SK-N-SH (cell line): ENCODE measurements around the gene SMYD3. TPM values are rescaled to one million over a fixed set of nuclear protein-coding genes. Genes with fewer than 3 reads are reported as not detected.

ENCODE experiments used
- CTCF ChIA-PET: fragments of 300-600, 350-600 bp; formaldehyde crosslinking; extraction: SDS; loops from one replicate; lab custom pipeline; 2021; lab: Yijun Ruan, JAX
- POLR2A ChIA-PET: fragments of 350-600 bp; sonication (Branson Sonifier 250); formaldehyde crosslinking; extraction: SDS; loops from one replicate; lab custom pipeline; 2020; ENCODE audit warnings: antibody characterized with exemption, inconsistent platforms; lab: Yijun Ruan, JAX
- DNase-seq: peaks from one replicate; pipeline ENCODE4 v3.0.0; 2012
- H2AFZ ChIP-seq: fragments of 200-600 bp; sonication (generic); 2 replicates; pipeline ENCODE4 v1.8.1; 2016; ENCODE audit warnings: antibody characterized with exemption, mild to moderate bottlenecking, low read depth
- H3F3A ChIP-seq: fragments of 200-600 bp; sonication (generic); replicated peaks from 2 replicates; pipeline ENCODE3; 2016; ENCODE audit warnings: antibody characterized with exemption, mild to moderate bottlenecking; ENCODE audit not compliant: insufficient read depth
- H3K27ac ChIP-seq, 2 experiments: fragments of 200-500 bp in 1 of 2; fragments of 200-600 bp in 1 of 2; sonication (Bioruptor generic) in 1 of 2; sonication (generic), shearing (Covaris generic) in 1 of 2; 2 replicates each; pipeline versions ENCODE4 v1.5.1 to v1.6.1; 2014 to 2016; ENCODE audit warnings: low read depth in 2 of 2, inconsistent platforms in 1 of 2, low read length in 1 of 2, mild to moderate bottlenecking in 1 of 2, mixed read lengths in 1 of 2
- H3K27me3 ChIP-seq: fragments of 200-600 bp; sonication (generic), shearing (Covaris generic); 2 replicates; pipeline ENCODE4 v1.6.1; 2016; ENCODE audit warnings: mixed run types; ENCODE audit not compliant: insufficient read depth
- H3K36me3 ChIP-seq, 2 experiments: fragments of 200-500 bp in 1 of 2; fragments of 200-600 bp in 1 of 2; sonication (Bioruptor generic) in 1 of 2; sonication (generic) in 1 of 2; replicated peaks in 1 of 2; 2 replicates each; pipeline versions ENCODE3 to v1.5.1; 2014 to 2016; ENCODE audit warnings: low read length in 1 of 2, mild to moderate bottlenecking in 1 of 2; ENCODE audit not compliant: insufficient read depth in 2 of 2, control insufficient read depth in 1 of 2
- H3K4me1 ChIP-seq, 2 experiments: fragments of 200-500 bp in 1 of 2; fragments of 200-600 bp in 1 of 2; sonication (Bioruptor generic) in 1 of 2; sonication (generic), shearing (Covaris generic) in 1 of 2; 2 replicates each; pipeline versions ENCODE4 v1.5.1 to v1.6.1; 2014 to 2016; ENCODE audit warnings: low read depth in 1 of 2, low read length in 1 of 2, mixed run types in 1 of 2; ENCODE audit not compliant: insufficient read depth in 2 of 2, control insufficient read depth in 1 of 2
- H3K4me2 ChIP-seq: fragments of 200-600 bp; sonication (generic), shearing (Covaris generic); 2 replicates; pipeline ENCODE4 v1.6.1; 2017; ENCODE audit warnings: mixed run types
- H3K4me3 ChIP-seq, 2 experiments: fragments of 200-500 bp in 1 of 2; fragments of 200-600 bp in 1 of 2; sonication (Bioruptor generic) in 1 of 2; sonication (generic), shearing (Covaris generic) in 1 of 2; 2 replicates each; pipeline versions ENCODE4 v1.5.1 to v1.8.1; 2014 to 2016; ENCODE audit warnings: low read depth in 2 of 2, inconsistent platforms in 1 of 2, low read length in 1 of 2, mild to moderate bottlenecking in 1 of 2, mixed read lengths in 1 of 2, moderate library complexity in 1 of 2
- H3K79me2 ChIP-seq: fragments of 200-600 bp; sonication (generic); 2 replicates; pipeline ENCODE4 v1.8.1; 2017; ENCODE audit warnings: mild to moderate bottlenecking; ENCODE audit not compliant: insufficient read depth
- H3K9ac ChIP-seq: fragments of 200-600 bp; sonication (generic); 2 replicates; pipeline ENCODE4 v1.6.1; 2017; ENCODE audit warnings: mixed run types
- H3K9me2 ChIP-seq: fragments of 200-600 bp; sonication (generic); 2 replicates; pipeline ENCODE4 v1.6.1; 2017; ENCODE audit warnings: mixed run types
- H3K9me3 ChIP-seq: fragments of 200-600 bp; sonication (generic); 2 replicates; pipeline ENCODE4 v1.6.1; 2017; ENCODE audit warnings: mixed run types, mild to moderate bottlenecking, moderate library complexity
- H4K20me1 ChIP-seq: fragments of 200-600 bp; sonication (generic); 2 replicates; pipeline ENCODE4 v1.6.1; 2017; ENCODE audit warnings: mild to moderate bottlenecking, mixed run types; ENCODE audit not compliant: insufficient read depth
- EZH2phosphoT487 ChIP-seq: fragments of 200-600 bp; sonication (generic); IDR thresholded peaks from 2 replicates; pipeline ENCODE4 v1.6.1; 2017; ENCODE audit warnings: low read depth, mixed run types, mild to moderate bottlenecking, antibody characterized with exemption, moderate library complexity, borderline replicate concordance
- FOSL2 ChIP-seq: IDR thresholded peaks from 2 replicates; pipeline ENCODE4 v1.4.0; 2012; ENCODE audit warnings: low read depth, mild to moderate bottlenecking, moderate library complexity, borderline replicate concordance
- GABPA ChIP-seq: IDR thresholded peaks from 2 replicates; pipeline ENCODE4 v1.4.0; 2012; ENCODE audit warnings: low read depth, mild to moderate bottlenecking
- GATA2 ChIP-seq: sonication (generic); formaldehyde crosslinking; IDR thresholded peaks from 2 replicates; pipeline ENCODE4 v1.5.0; 2020; ENCODE audit warnings: mild to moderate bottlenecking, missing genetic modification reagents
- MXI1 ChIP-seq: IDR thresholded peaks from 2 replicates; pipeline ENCODE4 v1.6.1; 2012; ENCODE audit warnings: mild to moderate bottlenecking, low read depth, low read length, improper control_type of control experiment
- POLR2AphosphoS5 ChIP-seq: IDR thresholded peaks from 2 replicates; pipeline ENCODE4 v1.6.1; 2012; ENCODE audit warnings: low read depth, low read length
- RCOR1 ChIP-seq: fragments of 150-350 bp; IDR thresholded peaks from 2 replicates; pipeline ENCODE4 v1.6.1; 2017; ENCODE audit warnings: antibody characterized with exemption, low read length
- RFX5 ChIP-seq: IDR thresholded peaks from 2 replicates; pipeline ENCODE4 v1.6.1; 2012; ENCODE audit warnings: mild to moderate bottlenecking, improper control_type of control experiment, low read length
- RXRA ChIP-seq: IDR thresholded peaks from 2 replicates; pipeline ENCODE4 v1.4.0; 2012; ENCODE audit warnings: low read depth, mild to moderate bottlenecking, borderline replicate concordance
- TAF1 ChIP-seq: IDR thresholded peaks from 2 replicates; pipeline ENCODE4 v1.6.1; 2012; ENCODE audit warnings: low read depth, mild to moderate bottlenecking, low read length, moderate library complexity, borderline replicate concordance
- TEAD4 ChIP-seq: IDR thresholded peaks from 2 replicates; pipeline ENCODE4 v1.4.0; 2012; ENCODE audit warnings: mild to moderate bottlenecking, borderline replicate concordance; ENCODE audit not compliant: insufficient read depth
- YY1 ChIP-seq: IDR thresholded peaks from 2 replicates; pipeline ENCODE4 v1.4.0; 2012; ENCODE audit warnings: low read depth, mild to moderate bottlenecking
- WGBS: methylation state at CpG from one replicate; pipeline ENCODE4 v1.1.6; 2017; ENCODE audit warnings: low lambda C conversion rate; 5-methylcytosine and 5-hydroxymethylcytosine counted together
- polyA plus RNA-seq, 3 experiments: library from polyadenylated mRNA; depleted of rRNA; stranded (reverse); fragments of >200 nt; gene quantifications; 2 replicates each; pipeline ENCODE4 v1.2.3, GENCODE V29; 2012
- TF ChIP-seq, protein P1 (sequence below): IDR thresholded peaks from 2 replicates; pipeline ENCODE4 v1.6.1; 2012; ENCODE audit warnings: mild to moderate bottlenecking, low read depth, low read length, moderate library complexity
- TF ChIP-seq, protein P2 (sequence below): fragments of 150-350 bp; IDR thresholded peaks from 2 replicates; pipeline ENCODE4 v1.6.1; 2017; ENCODE audit warnings: antibody characterized with exemption, low read length, low read depth, borderline replicate concordance
- TF ChIP-seq, protein P3 (sequence below): IDR thresholded peaks from 2 replicates; pipeline ENCODE4 v1.4.0; 2012; ENCODE audit warnings: low read depth, borderline replicate concordance

The SMYD3 gene
- polyA plus RNA-seq, 1 of the 3 experiments (the other 2 are of a cell fraction), result 31.4 TPM

DNA sequence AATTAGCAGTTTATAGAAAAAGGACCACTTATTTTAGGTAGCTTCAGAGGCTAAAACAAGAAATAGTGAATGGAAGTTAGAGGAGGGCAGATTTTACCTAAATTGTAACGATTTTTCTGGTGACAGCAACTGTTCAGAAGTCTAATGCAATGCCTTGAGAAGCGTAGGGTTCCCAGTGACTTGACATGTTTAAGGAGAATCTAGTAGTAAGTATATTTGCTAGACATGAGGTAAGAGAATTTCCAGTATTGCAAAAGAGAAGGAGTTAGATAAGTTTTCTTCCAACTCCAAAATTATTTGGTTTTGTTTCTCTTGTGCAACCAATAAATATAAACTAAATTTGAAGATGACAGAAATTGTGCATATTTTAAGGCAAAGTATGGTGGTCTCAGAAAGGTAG lies 140.0 kb downstream of the SMYD3 start:
- Histone ChIP-seq H3F3A (no peaks in the 10 kb centered on the region), H3K4me2 (no peak overlapping the region), H3K9ac (no peak overlapping the region), H3K4me1 (no peaks in the 10 kb centered on the region), H3K36me3 (no peaks in the 10 kb centered on the region), H3K79me2 (no peaks in the 10 kb centered on the region), H3K27ac (no peak overlapping the region), H3K4me3 (no peak overlapping the region), H4K20me1 (no peaks in the 10 kb centered on the region), H3K9me2 (no peaks in the 10 kb centered on the region), H2AFZ (no peak overlapping the region), H3K27me3 (no peaks in the 10 kb centered on the region), H3K9me3 (no peaks in the 10 kb centered on the region)
- ChIA-PET CTCF (interaction anchor here (0.6 kb wide), 1 partner anchor 551 kb away, joined by 3 read pairs; no protein-coding TSS in a partner anchor), POLR2A (no interaction called here)
- no peak for DNase-seq
- 90% methylated on average over 2 of the region's 2 CpGs for WGBS
- TF ChIP-seq RXRA, result no peak
- no peak for TF ChIP-seq RCOR1
- TF ChIP-seq RFX5, result no peak
- TF ChIP-seq POLR2AphosphoS5, result no peak

DNA sequence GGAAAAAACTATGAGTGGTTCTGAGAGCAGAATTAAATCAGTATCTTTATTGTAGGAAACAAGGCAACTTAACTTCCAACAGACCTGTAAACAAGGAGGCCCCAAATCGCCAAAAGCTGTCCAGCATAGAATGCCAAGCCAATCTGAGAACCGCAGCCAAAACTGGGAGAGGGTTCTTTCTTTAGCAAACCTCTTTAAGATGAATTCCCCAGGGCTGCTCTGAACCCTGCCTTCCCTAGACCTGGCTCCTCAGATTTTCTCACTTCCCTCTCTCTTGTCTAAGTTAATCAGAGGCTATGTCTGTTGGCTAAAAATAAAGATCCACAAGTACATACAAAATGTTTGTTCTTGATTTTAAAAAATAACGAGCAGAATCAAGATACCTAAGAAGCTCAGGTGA lies 141.4 kb downstream of the SMYD3 start:
- ChIA-PET CTCF (no interaction called here), POLR2A (no interaction called here)

DNA sequence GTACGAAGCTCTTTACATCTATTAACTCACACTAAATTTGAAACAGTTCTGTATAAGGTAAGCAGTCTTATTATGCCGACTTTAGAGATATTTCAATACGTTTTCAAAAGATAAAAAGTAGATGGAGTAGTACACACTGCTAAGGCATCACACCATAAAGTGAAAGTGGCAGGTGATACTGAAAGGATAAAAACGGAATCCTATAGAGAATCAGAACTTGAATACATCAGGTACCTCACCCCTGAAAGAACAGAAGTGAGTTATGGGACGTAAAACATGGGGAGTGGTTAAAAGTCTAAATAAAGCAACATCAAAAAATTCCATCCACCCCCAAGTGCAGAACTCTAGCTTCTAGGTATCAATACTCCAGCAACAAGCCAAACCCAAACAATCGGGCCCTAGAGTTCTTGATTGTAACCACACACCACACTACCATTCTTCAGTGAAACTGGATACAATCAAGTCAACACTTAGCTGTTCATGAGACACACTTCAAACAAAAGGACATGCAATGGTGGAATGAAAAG lies 142.6 kb downstream of the SMYD3 start:
- Histone ChIP-seq H3K79me2 (no peaks in the 10 kb centered on the region), H3K9me2 (no peaks in the 10 kb centered on the region), H3K9me3 (0 out of 2 replicates have a peak, but pooled peaks cover 3% of the 10 kb centered on the region), H3K9ac (no peak overlapping the region), H3K4me2 (no peak overlapping the region), H3K27ac (no peak overlapping the region), H3K36me3 (no peaks in the 10 kb centered on the region)
- WGBS, result 94% methylated on average over 6 of the region's 6 CpGs
- POLR2A ChIA-PET, result no interaction called here
- no peak for TF ChIP-seq GABPA
- TF ChIP-seq, protein P1, sequence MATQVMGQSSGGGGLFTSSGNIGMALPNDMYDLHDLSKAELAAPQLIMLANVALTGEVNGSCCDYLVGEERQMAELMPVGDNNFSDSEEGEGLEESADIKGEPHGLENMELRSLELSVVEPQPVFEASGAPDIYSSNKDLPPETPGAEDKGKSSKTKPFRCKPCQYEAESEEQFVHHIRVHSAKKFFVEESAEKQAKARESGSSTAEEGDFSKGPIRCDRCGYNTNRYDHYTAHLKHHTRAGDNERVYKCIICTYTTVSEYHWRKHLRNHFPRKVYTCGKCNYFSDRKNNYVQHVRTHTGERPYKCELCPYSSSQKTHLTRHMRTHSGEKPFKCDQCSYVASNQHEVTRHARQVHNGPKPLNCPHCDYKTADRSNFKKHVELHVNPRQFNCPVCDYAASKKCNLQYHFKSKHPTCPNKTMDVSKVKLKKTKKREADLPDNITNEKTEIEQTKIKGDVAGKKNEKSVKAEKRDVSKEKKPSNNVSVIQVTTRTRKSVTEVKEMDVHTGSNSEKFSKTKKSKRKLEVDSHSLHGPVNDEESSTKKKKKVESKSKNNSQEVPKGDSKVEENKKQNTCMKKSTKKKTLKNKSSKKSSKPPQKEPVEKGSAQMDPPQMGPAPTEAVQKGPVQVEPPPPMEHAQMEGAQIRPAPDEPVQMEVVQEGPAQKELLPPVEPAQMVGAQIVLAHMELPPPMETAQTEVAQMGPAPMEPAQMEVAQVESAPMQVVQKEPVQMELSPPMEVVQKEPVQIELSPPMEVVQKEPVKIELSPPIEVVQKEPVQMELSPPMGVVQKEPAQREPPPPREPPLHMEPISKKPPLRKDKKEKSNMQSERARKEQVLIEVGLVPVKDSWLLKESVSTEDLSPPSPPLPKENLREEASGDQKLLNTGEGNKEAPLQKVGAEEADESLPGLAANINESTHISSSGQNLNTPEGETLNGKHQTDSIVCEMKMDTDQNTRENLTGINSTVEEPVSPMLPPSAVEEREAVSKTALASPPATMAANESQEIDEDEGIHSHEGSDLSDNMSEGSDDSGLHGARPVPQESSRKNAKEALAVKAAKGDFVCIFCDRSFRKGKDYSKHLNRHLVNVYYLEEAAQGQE, result no peak
- no peak for TF ChIP-seq EZH2phosphoT487
- TF ChIP-seq TAF1, result no peak
- TF ChIP-seq, protein P2, sequence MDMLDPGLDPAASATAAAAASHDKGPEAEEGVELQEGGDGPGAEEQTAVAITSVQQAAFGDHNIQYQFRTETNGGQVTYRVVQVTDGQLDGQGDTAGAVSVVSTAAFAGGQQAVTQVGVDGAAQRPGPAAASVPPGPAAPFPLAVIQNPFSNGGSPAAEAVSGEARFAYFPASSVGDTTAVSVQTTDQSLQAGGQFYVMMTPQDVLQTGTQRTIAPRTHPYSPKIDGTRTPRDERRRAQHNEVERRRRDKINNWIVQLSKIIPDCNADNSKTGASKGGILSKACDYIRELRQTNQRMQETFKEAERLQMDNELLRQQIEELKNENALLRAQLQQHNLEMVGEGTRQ, result no peak
- no peak for TF ChIP-seq GATA2 (CRISPR knock-in tag)
- TF ChIP-seq FOSL2, result no peak
- TF ChIP-seq MXI1, result no peak
- TF ChIP-seq, protein P3, sequence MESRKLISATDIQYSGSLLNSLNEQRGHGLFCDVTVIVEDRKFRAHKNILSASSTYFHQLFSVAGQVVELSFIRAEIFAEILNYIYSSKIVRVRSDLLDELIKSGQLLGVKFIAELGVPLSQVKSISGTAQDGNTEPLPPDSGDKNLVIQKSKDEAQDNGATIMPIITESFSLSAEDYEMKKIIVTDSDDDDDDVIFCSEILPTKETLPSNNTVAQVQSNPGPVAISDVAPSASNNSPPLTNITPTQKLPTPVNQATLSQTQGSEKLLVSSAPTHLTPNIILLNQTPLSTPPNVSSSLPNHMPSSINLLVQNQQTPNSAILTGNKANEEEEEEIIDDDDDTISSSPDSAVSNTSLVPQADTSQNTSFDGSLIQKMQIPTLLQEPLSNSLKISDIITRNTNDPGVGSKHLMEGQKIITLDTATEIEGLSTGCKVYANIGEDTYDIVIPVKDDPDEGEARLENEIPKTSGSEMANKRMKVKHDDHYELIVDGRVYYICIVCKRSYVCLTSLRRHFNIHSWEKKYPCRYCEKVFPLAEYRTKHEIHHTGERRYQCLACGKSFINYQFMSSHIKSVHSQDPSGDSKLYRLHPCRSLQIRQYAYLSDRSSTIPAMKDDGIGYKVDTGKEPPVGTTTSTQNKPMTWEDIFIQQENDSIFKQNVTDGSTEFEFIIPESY, result no peak
- no peak for TF ChIP-seq YY1
- no peak for TF ChIP-seq TEAD4
- TF ChIP-seq, all 33 proteins: peak for 0
- CTCF ChIA-PET, result no interaction called here
- Histone ChIP-seq H2AFZ (no peak overlapping the region), H4K20me1 (no peaks in the 10 kb centered on the region), H3F3A (no peaks in the 10 kb centered on the region), H3K4me3 (no peak overlapping the region), H3K4me1 (no peaks in the 10 kb centered on the region), H3K27me3 (no peaks in the 10 kb centered on the region)
- no peak for DNase-seq

More for the DNA sequence above, 141.4 kb downstream of the SMYD3 start:
- Histone ChIP-seq H3K36me3 (no peaks in the 10 kb centered on the region), H3K9ac (no peak overlapping the region), H3F3A (no peaks in the 10 kb centered on the region), H4K20me1 (no peaks in the 10 kb centered on the region), H3K4me3 (no peak overlapping the region), H3K9me2 (no peaks in the 10 kb centered on the region), H3K79me2 (no peaks in the 10 kb centered on the region), H3K27me3 (no peaks in the 10 kb centered on the region), H2AFZ (no peak overlapping the region), H3K4me1 (no peaks in the 10 kb centered on the region), H3K27ac (no peak overlapping the region), H3K9me3 (0 out of 2 replicates have a peak, but pooled peaks cover 3% of the 10 kb centered on the region), H3K4me2 (no peak overlapping the region)
- DNase-seq, result no peak
- no peak for TF ChIP-seq TAF1
- whole genome bisulfite sequencing, result 79% methylated on average over 3 of the region's 3 CpGs
